ENCODE measurements around the gene ARSG.

Gene ARSG

GRCh38 chr17:68296217-68297191 lies 5.2 kb downstream of the ARSG start:
- Histone ChIP-seq H4K20me1 (ENCODE audit: insufficient read depth, low read length) (no peaks in the 10 kb centered on the region), H3K27ac (ENCODE audit: low read depth, low read length, poor library complexity, severe bottlenecking) (peak overlapping the region; percentile 7), H3K4me3 (ENCODE audit: low read depth, low read length, poor library complexity, severe bottlenecking) (no peak overlapping the region), H3K4me1 (ENCODE audit: insufficient read depth, low read length, severe bottlenecking) (peaks cover 40% of the 10 kb centered on the region), H3K9me3 (ENCODE audit: low read length) (no peaks in the 10 kb centered on the region), H3K4me2 (ENCODE audit: low read length) (no peak overlapping the region), H3K9me2 (ENCODE audit: low read depth, low read length) (no peaks in the 10 kb centered on the region), H3K36me3 (ENCODE audit: insufficient read depth, low read length) (no peaks in the 10 kb centered on the region), H3K9ac (ENCODE audit: low read length) (no peak overlapping the region; the same call in 1 of the 2 replicates), H3F3A (ENCODE audit: insufficient read depth, low read length) (no peaks in the 10 kb centered on the region), H2AFZ (ENCODE audit: low read length) (no peak overlapping the region), H3K27me3 (ENCODE audit: insufficient read depth, low read length) (no peaks in the 10 kb centered on the region), H3K79me2 (ENCODE audit: insufficient read depth, low read length) (peaks cover 9% of the 10 kb centered on the region; the same call in 1 of the 2 replicates)
- TF ChIP-seq CTCF (IDR thresholded peaks at IDR 0.05; ENCODE audit: low read length) (no peak), EZH2 (IDR thresholded peaks at IDR 0.05; ENCODE audit: borderline replicate concordance, low read length) (no peak)

GRCh38 chr17:68297195-68297594 lies 5.9 kb downstream of the ARSG start:
- Histone ChIP-seq H3K9me2 (ENCODE audit: low read depth, low read length) (no peaks in the 10 kb centered on the region), H3K4me3 (ENCODE audit: low read depth, low read length, poor library complexity, severe bottlenecking) (no peak overlapping the region), H3K27ac (ENCODE audit: low read depth, low read length, poor library complexity, severe bottlenecking) (peak overlapping the region; percentile 7), H3F3A (ENCODE audit: insufficient read depth, low read length) (no peaks in the 10 kb centered on the region), H3K27me3 (ENCODE audit: insufficient read depth, low read length) (no peaks in the 10 kb centered on the region), H2AFZ (ENCODE audit: low read length) (no peak overlapping the region), H3K4me1 (ENCODE audit: insufficient read depth, low read length, severe bottlenecking) (peaks cover 40% of the 10 kb centered on the region), H3K4me2 (ENCODE audit: low read length) (no peak overlapping the region), H3K79me2 (ENCODE audit: insufficient read depth, low read length) (peaks cover 9% of the 10 kb centered on the region; the same call in 1 of the 2 replicates), H4K20me1 (ENCODE audit: insufficient read depth, low read length) (no peaks in the 10 kb centered on the region), H3K9ac (ENCODE audit: low read length) (no peak overlapping the region; the same call in 1 of the 2 replicates), H3K9me3 (ENCODE audit: low read length) (no peaks in the 10 kb centered on the region), H3K36me3 (ENCODE audit: insufficient read depth, low read length) (no peaks in the 10 kb centered on the region)
- TF ChIP-seq EZH2 (IDR thresholded peaks at IDR 0.05; ENCODE audit: borderline replicate concordance, low read length) (no peak), CTCF (IDR thresholded peaks at IDR 0.05; ENCODE audit: low read length) (no peak)

- no peak overlapping the region for H3K4me2 ChIP-seq (ENCODE audit: low read length)
- no peaks in the 10 kb centered on the region for H3K36me3 ChIP-seq (ENCODE audit: insufficient read depth, low read length)
- no peak for TF ChIP-seq CTCF (IDR thresholded peaks at IDR 0.05; ENCODE audit: low read length)
- TF ChIP-seq EZH2 (IDR thresholded peaks at IDR 0.05; ENCODE audit: borderline replicate concordance, low read length): no peak
- H3K79me2 ChIP-seq (ENCODE audit: insufficient read depth, low read length): no peaks in the 10 kb centered on the region
- H3K4me1 ChIP-seq (ENCODE audit: insufficient read depth, low read length, severe bottlenecking): peaks cover 28% of the 10 kb centered on the region
- no peaks in the 10 kb centered on the region for H3K9me3 ChIP-seq (ENCODE audit: low read length)
- no peak overlapping the region for H3K9ac ChIP-seq (ENCODE audit: low read length)
- H2AFZ ChIP-seq (ENCODE audit: low read length): no peak overlapping the region
- no peak overlapping the region for H3K27ac ChIP-seq (ENCODE audit: low read depth, low read length, poor library complexity, severe bottlenecking)
- H3F3A ChIP-seq (ENCODE audit: insufficient read depth, low read length): no peaks in the 10 kb centered on the region
- H3K4me3 ChIP-seq (ENCODE audit: low read depth, low read length, poor library complexity, severe bottlenecking): no peak overlapping the region
- no peaks in the 10 kb centered on the region for H3K9me2 ChIP-seq (ENCODE audit: low read depth, low read length)
- H3K27me3 ChIP-seq (ENCODE audit: insufficient read depth, low read length): no peaks in the 10 kb centered on the region
- no peaks in the 10 kb centered on the region for H4K20me1 ChIP-seq (ENCODE audit: insufficient read depth, low read length)
Observed at GRCh38 chr17:68298601-68299000, 7.3 kb downstream of the ARSG start.

All from OCI-LY1 (cell line).